H1 (cell line): ENCODE measurements around the gene STARD8. TPM values are rescaled to one million over a fixed set of nuclear protein-coding genes. Genes with fewer than 3 reads are reported as not detected.

Source experiments
- CTCF ChIA-PET: fragments of 300-600 bp; sonication (Branson Sonifier 250); formaldehyde crosslinking; loops from one replicate; lab custom pipeline; 2021; ENCODE audit not compliant: partially characterized antibody; lab: Charles Lee
- POLR2A ChIA-PET: fragments of 300-600 bp; sonication (Branson Sonifier 250); formaldehyde crosslinking; loops from one replicate; lab custom pipeline; 2021; ENCODE audit warnings: inconsistent platforms; ENCODE audit not compliant: partially characterized antibody; lab: Charles Lee
- DNase-seq, 2 experiments: peaks; one replicate each; pipeline versions ENCODE4 v3.0.0 to v3.0.0-alpha.2; 2010 to 2022; ENCODE audit warnings: low spot score in 2 of 2, low read depth in 1 of 2, mixed read lengths in 1 of 2
- FAIRE-seq: peaks from 2 replicates; lab custom pipeline; 2011; peaks lifted over from hg19 to GRCh38; lab: Jason Lieb, UNC
- H2AFZ ChIP-seq: 2 replicates; pipeline ENCODE4 v1.8.1; 2012; ENCODE audit warnings: low read length, inconsistent platforms
- H2AK5ac ChIP-seq: 2 replicates; pipeline ENCODE4 v1.6.1; 2013; ENCODE audit warnings: low read depth, low read length
- H2BK120ac ChIP-seq: replicated peaks from 2 replicates; pipeline ENCODE3; 2013; ENCODE audit warnings: low read depth, low read length, inconsistent platforms
- H2BK12ac ChIP-seq: 2 replicates; pipeline ENCODE4 v1.6.1; 2013; ENCODE audit warnings: low read depth, low read length
- H2BK15ac ChIP-seq: 2 replicates; pipeline ENCODE4 v1.6.1; 2013; ENCODE audit warnings: low read length
- H2BK20ac ChIP-seq: 2 replicates; pipeline ENCODE4 v1.6.1; 2013; ENCODE audit warnings: low read length
- H2BK5ac ChIP-seq: 2 replicates; pipeline ENCODE4 v1.6.1; 2013; ENCODE audit warnings: low read depth, low read length
- H3K14ac ChIP-seq: 2 replicates; pipeline ENCODE4 v1.6.1; 2013; ENCODE audit warnings: inconsistent platforms; ENCODE audit not compliant: insufficient read length
- H3K18ac ChIP-seq: 2 replicates; pipeline ENCODE4 v1.6.1; 2013; ENCODE audit warnings: low read length; ENCODE audit errors: extremely low read depth
- H3K23ac ChIP-seq: 2 replicates; pipeline ENCODE4 v1.6.1; 2013; ENCODE audit warnings: inconsistent platforms; ENCODE audit not compliant: insufficient read length
- H3K23me2 ChIP-seq: 2 replicates; pipeline ENCODE4 v1.6.1; 2013; ENCODE audit warnings: low read depth, low read length
- H3K27ac ChIP-seq: 2 replicates; pipeline ENCODE4 v1.6.1; 2011; ENCODE audit warnings: low read depth, low read length, inconsistent platforms
- H3K27me3 ChIP-seq, 4 experiments: replicated peaks in 1 of 4; 1 replicate in 1 of 4; 2 replicates in 3 of 4; pipeline versions ENCODE4 v1.6.1 to v1.8.1; 2011 to 2013; ENCODE audit warnings: low read length in 3 of 4, mild to moderate bottlenecking in 3 of 4, inconsistent platforms in 2 of 4, mixed read lengths in 2 of 4, moderate library complexity in 1 of 4; ENCODE audit not compliant: control insufficient read depth in 3 of 4, insufficient read depth in 3 of 4; ENCODE audit errors: extremely low read depth in 1 of 4
- H3K36me3 ChIP-seq, 4 experiments: 2 replicates each; pipeline versions ENCODE4 v1.6.1 to v1.8.1; 2011 to 2013; ENCODE audit warnings: mild to moderate bottlenecking in 4 of 4, low read length in 3 of 4, moderate library complexity in 2 of 4, control low read depth in 1 of 4, inconsistent platforms in 1 of 4; ENCODE audit not compliant: insufficient read depth in 4 of 4, control insufficient read depth in 2 of 4
- H3K4ac ChIP-seq: replicated peaks from 2 replicates; pipeline ENCODE3; 2013; ENCODE audit warnings: low read length, low read depth, mixed read lengths, inconsistent platforms; ENCODE audit not compliant: insufficient read length
- H3K4me1 ChIP-seq, 4 experiments: replicated peaks in 1 of 4; 1 replicate in 1 of 4; 2 replicates in 3 of 4; pipeline versions ENCODE4 v1.6.1 to v1.8.1; 2011 to 2013; ENCODE audit warnings: low read length in 3 of 4, inconsistent platforms in 2 of 4, mixed read lengths in 1 of 4; ENCODE audit not compliant: insufficient read depth in 4 of 4, control insufficient read depth in 3 of 4
- H3K4me2 ChIP-seq, 2 experiments: 2 replicates each; pipeline versions ENCODE4 v1.6.1 to v1.8.1; 2011 to 2013; ENCODE audit warnings: low read depth in 2 of 2, low read length in 2 of 2, control low read depth in 1 of 2, inconsistent platforms in 1 of 2, mild to moderate bottlenecking in 1 of 2; ENCODE audit not compliant: insufficient read depth in 1 of 2
- H3K4me3 ChIP-seq, 4 experiments: fragments of 200-600, 300-600 bp in 1 of 4; sonication (generic), shearing (Covaris generic), sonication (Bioruptor Twin) in 1 of 4; 2 replicates each; pipeline versions ENCODE4 v1.5.1 to v1.8.1; 2011 to 2016; ENCODE audit warnings: low read length in 4 of 4, low read depth in 3 of 4, control low read depth in 2 of 4, inconsistent platforms in 2 of 4, mild to moderate bottlenecking in 2 of 4, mixed read lengths in 1 of 4, moderate library complexity in 1 of 4; ENCODE audit not compliant: insufficient read depth in 2 of 4; ENCODE audit errors: extremely low read depth in 1 of 4
- H3K56ac ChIP-seq: replicated peaks from 2 replicates; pipeline ENCODE3; 2013; ENCODE audit warnings: low read depth, mild to moderate bottlenecking, mixed read lengths, low read length, inconsistent platforms; ENCODE audit not compliant: insufficient read length
- H3K79me1 ChIP-seq: 2 replicates; pipeline ENCODE4 v1.6.1; 2013; ENCODE audit warnings: low read depth, low read length, control low read depth
- H3K79me2 ChIP-seq, 2 experiments: 2 replicates each; pipeline versions ENCODE4 v1.6.1 to v1.8.1; 2012 to 2013; ENCODE audit warnings: low read length in 2 of 2, mild to moderate bottlenecking in 2 of 2, inconsistent platforms in 1 of 2; ENCODE audit not compliant: insufficient read depth in 2 of 2, control insufficient read depth in 1 of 2
- H3K9ac ChIP-seq, 4 experiments: replicated peaks in 1 of 4; 1 replicate in 1 of 4; 2 replicates in 3 of 4; pipeline versions ENCODE4 v1.6.1 to v1.8.1; 2011 to 2013; ENCODE audit warnings: low read depth in 3 of 4, low read length in 3 of 4, control low read depth in 2 of 4, mild to moderate bottlenecking in 2 of 4, moderate library complexity in 2 of 4, inconsistent platforms in 1 of 4; ENCODE audit errors: extremely low read depth in 1 of 4
- H3K9me3 ChIP-seq, 2 experiments: 2 replicates each; pipeline versions ENCODE4 v1.6.1 to v1.8.1; 2012 to 2013; ENCODE audit warnings: mild to moderate bottlenecking in 2 of 2, moderate library complexity in 2 of 2, control low read depth in 1 of 2, inconsistent platforms in 1 of 2, low read depth in 1 of 2, low read length in 1 of 2, mixed read lengths in 1 of 2; ENCODE audit not compliant: insufficient read depth in 2 of 2
- H4K20me1 ChIP-seq, 2 experiments: replicated peaks in 1 of 2; 2 replicates each; pipeline versions ENCODE3 to v1.8.1; 2011 to 2013; ENCODE audit warnings: inconsistent platforms in 2 of 2, low read length in 2 of 2, mild to moderate bottlenecking in 1 of 2; ENCODE audit not compliant: insufficient read depth in 2 of 2, control insufficient read depth in 1 of 2
- H4K5ac ChIP-seq: 2 replicates; pipeline ENCODE4 v1.6.1; 2013; ENCODE audit warnings: low read length, low read depth, mixed read lengths, inconsistent platforms; ENCODE audit not compliant: insufficient read length
- H4K8ac ChIP-seq: 2 replicates; pipeline ENCODE4 v1.8.0; 2013; ENCODE audit warnings: mild to moderate bottlenecking, moderate library complexity, low read length, inconsistent platforms; ENCODE audit not compliant: insufficient read depth; ENCODE audit errors: extremely low read depth
- H4K91ac ChIP-seq: replicated peaks from 2 replicates; pipeline ENCODE3; 2013; ENCODE audit warnings: low read length, mixed read lengths, inconsistent platforms; ENCODE audit not compliant: insufficient read length
- CHD1 ChIP-seq: IDR thresholded peaks from 2 replicates; pipeline ENCODE4 v1.6.1; 2012; ENCODE audit warnings: low read depth, low read length, improper control_type of control experiment
- EP300 ChIP-seq, 2 experiments: IDR thresholded peaks; 1 replicate in 1 of 2; 2 replicates in 1 of 2; pipeline ENCODE4 v1.6.1; 2011 to 2012; ENCODE audit warnings: low read depth in 2 of 2, low read length in 2 of 2, mild to moderate bottlenecking in 2 of 2, borderline replicate concordance in 1 of 2, inconsistent platforms in 1 of 2, moderate library complexity in 1 of 2
- JUN ChIP-seq: IDR thresholded peaks from 2 replicates; pipeline ENCODE4 v1.6.1; 2011; ENCODE audit warnings: low read depth, mild to moderate bottlenecking, improper control_type of control experiment, low read length
- KDM4A ChIP-seq: IDR thresholded peaks from one replicate; pipeline ENCODE4 v1.7.1; 2012; ENCODE audit warnings: low read depth, mild to moderate bottlenecking, moderate library complexity, low read length, inconsistent platforms; ENCODE audit not compliant: severe bottlenecking
- NRF1 ChIP-seq: IDR thresholded peaks from 2 replicates; pipeline ENCODE4 v1.6.1; 2011; ENCODE audit warnings: mild to moderate bottlenecking, low read depth, low read length, improper control_type of control experiment
- RFX5 ChIP-seq: IDR thresholded peaks from 2 replicates; pipeline ENCODE4 v1.6.1; 2011; ENCODE audit warnings: low read depth, low read length, improper control_type of control experiment, borderline replicate concordance
- RXRA ChIP-seq: IDR thresholded peaks from 2 replicates; pipeline ENCODE4 v1.6.1; 2011; ENCODE audit warnings: low read depth, mild to moderate bottlenecking, low read length, moderate library complexity; ENCODE audit not compliant: insufficient read depth
- SIN3A ChIP-seq, 2 experiments: IDR thresholded peaks in 1 of 2; conservative IDR thresholded peaks in 1 of 2; 2 replicates each; pipeline ENCODE4 v1.6.1; 2011 to 2012; ENCODE audit warnings: low read length in 2 of 2, improper control_type of control experiment in 1 of 2, low read depth in 1 of 2, mild to moderate bottlenecking in 1 of 2
- SUZ12 ChIP-seq: fragments of 200-600 bp; sonication (generic); IDR thresholded peaks from 2 replicates; pipeline ENCODE4 v1.6.1; 2012; ENCODE audit warnings: mild to moderate bottlenecking, inconsistent platforms, low read length, moderate library complexity, mixed read lengths
- TCF12 ChIP-seq: IDR thresholded peaks from 2 replicates; pipeline ENCODE4 v1.6.1; 2011; ENCODE audit warnings: low read depth, mild to moderate bottlenecking, low read length
- WGBS, 2 experiments: shearing (Covaris generic) in 1 of 2; methylation state at CpG; one replicate each; pipeline versions ENCODE4 v1.1.6 to v1.1.7; 2013 to 2015; ENCODE audit warnings: low lambda C conversion rate in 2 of 2, mixed read lengths in 2 of 2, inconsistent platforms in 1 of 2, low coverage in 1 of 2, missing lambda C conversion rate in 1 of 2; ENCODE audit not compliant: insufficient replicate concordance in 2 of 2, insufficient coverage in 1 of 2, insufficient read length in 1 of 2; ENCODE audit errors: extremely low coverage in 1 of 2, missing lambda C conversion rate in 1 of 2; 5-methylcytosine and 5-hydroxymethylcytosine counted together
- polyA plus RNA-seq, 7 experiments: library from polyadenylated mRNA; depleted of rRNA in 3 of 7; stranded (reverse) in 5 of 7; unstranded in 2 of 7; fragments of >200 nt in 5 of 7; fragments of 200-250 nt in 2 of 7; gene quantifications; 1 replicate in 5 of 7; 2 replicates in 1 of 7; 4 replicates in 1 of 7; pipeline versions ENCODE4 v1.2.1 to v1.2.3, GENCODE V29; 2011 to 2013; ENCODE audit warnings: missing spikeins in 2 of 7, mixed read lengths in 2 of 7
- total RNA-seq: library from RNA; stranded (reverse); fragmentation: NEBNext Ultra II Directional; extraction: Animal tissue kit (Norgen Biotek cat#: 25700); gene quantifications from 2 replicates; pipeline ENCODE4 v1.2.1, GENCODE V29; 2021
- TF ChIP-seq, protein P1 (sequence below), 3 experiments: IDR thresholded peaks; 1 replicate in 2 of 3; 2 replicates in 1 of 3; pipeline versions ENCODE4 v1.5.1 to v1.6.1; 2011; ENCODE audit warnings: low read length in 3 of 3, mild to moderate bottlenecking in 3 of 3, inconsistent platforms in 2 of 3, low read depth in 1 of 3, moderate library complexity in 1 of 3; ENCODE audit not compliant: insufficient read depth in 1 of 3; ENCODE audit errors: control extremely low read depth in 1 of 3

The STARD8 gene
- total and polyA plus RNA-seq, 2 of the 8 experiments (the other 6 are each of a cell fraction or from before 2014, with no cell fraction given): 1.8 to 3.8 TPM

DNA sequence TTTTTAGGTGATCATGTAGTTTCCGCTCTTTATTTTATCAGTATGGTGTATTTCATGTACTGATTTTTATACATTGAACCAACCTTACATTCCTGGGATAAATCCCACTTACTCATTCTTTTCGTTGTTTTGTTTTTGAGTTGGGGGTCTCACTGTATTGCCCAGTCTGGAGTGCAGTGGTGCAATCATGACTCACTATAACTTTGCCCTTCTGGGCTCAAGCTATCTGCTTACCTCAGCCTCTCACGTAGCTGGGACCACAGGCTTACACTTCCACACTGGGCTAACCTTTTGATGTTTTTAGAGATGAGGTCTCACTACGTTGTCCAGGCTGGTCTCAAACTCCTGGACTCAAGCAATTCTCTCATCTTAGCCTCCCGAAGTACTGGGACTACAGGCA, 19.5 kb upstream of the STARD8 start:
- FAIRE-seq (no peak), DNase-seq (no peak)
- 98% methylated on average over 5 of the region's 5 CpGs; no CpG with 5 or more reads in 1 of the 2 experiments for WGBS, 2 experiments
- TF ChIP-seq RFX5: no peak
- no peak for TF ChIP-seq JUN
- TF ChIP-seq EP300 (IDR thresholded peaks at IDR 0.05; ENCODE audit: borderline replicate concordance in 1 of 2, low read depth in 2 of 2, low read length in 2 of 2): no peak
- no peak for TF ChIP-seq SIN3A (conservative IDR thresholded peaks at IDR 0.05 in 1 of 2, IDR thresholded peaks at IDR 0.05 in 1 of 2; ENCODE audit: low read depth in 1 of 2, low read length in 2 of 2)
- no peak for TF ChIP-seq TCF12
- TF ChIP-seq NRF1: no peak
- no peak for TF ChIP-seq KDM4A
- TF ChIP-seq, protein P1, sequence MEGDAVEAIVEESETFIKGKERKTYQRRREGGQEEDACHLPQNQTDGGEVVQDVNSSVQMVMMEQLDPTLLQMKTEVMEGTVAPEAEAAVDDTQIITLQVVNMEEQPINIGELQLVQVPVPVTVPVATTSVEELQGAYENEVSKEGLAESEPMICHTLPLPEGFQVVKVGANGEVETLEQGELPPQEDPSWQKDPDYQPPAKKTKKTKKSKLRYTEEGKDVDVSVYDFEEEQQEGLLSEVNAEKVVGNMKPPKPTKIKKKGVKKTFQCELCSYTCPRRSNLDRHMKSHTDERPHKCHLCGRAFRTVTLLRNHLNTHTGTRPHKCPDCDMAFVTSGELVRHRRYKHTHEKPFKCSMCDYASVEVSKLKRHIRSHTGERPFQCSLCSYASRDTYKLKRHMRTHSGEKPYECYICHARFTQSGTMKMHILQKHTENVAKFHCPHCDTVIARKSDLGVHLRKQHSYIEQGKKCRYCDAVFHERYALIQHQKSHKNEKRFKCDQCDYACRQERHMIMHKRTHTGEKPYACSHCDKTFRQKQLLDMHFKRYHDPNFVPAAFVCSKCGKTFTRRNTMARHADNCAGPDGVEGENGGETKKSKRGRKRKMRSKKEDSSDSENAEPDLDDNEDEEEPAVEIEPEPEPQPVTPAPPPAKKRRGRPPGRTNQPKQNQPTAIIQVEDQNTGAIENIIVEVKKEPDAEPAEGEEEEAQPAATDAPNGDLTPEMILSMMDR (IDR thresholded peaks at IDR 0.05; ENCODE audit: control extremely low read depth in 1 of 3, insufficient read depth in 1 of 3, low read depth in 1 of 3, low read length in 3 of 3): no peak
- no peak for TF ChIP-seq CHD1
- TF ChIP-seq SUZ12: no peak
- TF ChIP-seq RXRA: no peak

More for the DNA sequence above, 19.5 kb upstream of the STARD8 start:
- Histone ChIP-seq H4K91ac (no peak overlapping the region), H4K5ac (no peak overlapping the region), H3K9ac (no peak overlapping the region), H3K27ac (no peak overlapping the region), H3K4me2 (no peak overlapping the region), H2BK12ac (no peak overlapping the region), H3K4me3 (no peak overlapping the region), H2AFZ (no peak overlapping the region), H3K4me1 (no peaks in the 10 kb centered on the region), H2AK5ac (no peak overlapping the region), H3K23ac (no peak overlapping the region), H3K4ac (no peak overlapping the region), H2BK120ac (no peak overlapping the region), H3K9me3 (no peaks in the 10 kb centered on the region), H3K23me2 (no peaks in the 10 kb centered on the region), H3K36me3 (no peaks in the 10 kb centered on the region), H3K18ac (no peak overlapping the region), H3K79me2 (no peaks in the 10 kb centered on the region), H3K14ac (no peak overlapping the region), H3K79me1 (no peaks in the 10 kb centered on the region), H4K8ac (no peak overlapping the region), H2BK5ac (no peak overlapping the region), H3K27me3 (no peaks in the 10 kb centered on the region), H2BK20ac (no peak overlapping the region), H3K56ac (no peak overlapping the region), H2BK15ac (no peak overlapping the region), H4K20me1 (no peaks in the 10 kb centered on the region)
- ChIA-PET CTCF (interaction anchor here (0.7 to 0.8 kb wide), 2 partner anchors 106 to 129 kb away, joined by 3 read pairs; partner anchors contain the start of gene YIPF6), POLR2A (no interaction called here)
